Gastroesophageal sphincter (tissue), 4 donors: ENCODE results near the gene MRPL53. TPM values are rescaled to one million over a fixed set of nuclear protein-coding genes. Genes with fewer than 3 reads are reported as not detected.

Source experiments
- ATAC-seq: fragments of 150-250 bp; one replicate; pipeline ENCODE4 v1.9.1; 2016; ENCODE audit warnings: mild to moderate bottlenecking, moderate library complexity
- H3K27ac ChIP-seq, 4 donors: fragments of 200-600 bp; sonication (generic) in 3 of 4; 1 replicate in 3 of 4; 2 replicates in 1 of 4; pipeline ENCODE4 v1.5.1; 2016 to 2019
- H3K27me3 ChIP-seq: fragments of 200-600 bp; sonication (generic); one replicate; pipeline ENCODE4 v1.5.1; 2019
- H3K36me3 ChIP-seq, 2 donors: fragments of 200-600 bp; sonication (generic); one replicate each; pipeline ENCODE4 v1.5.1; 2019; ENCODE audit warnings: control low read depth in 1 of 2
- H3K4me1 ChIP-seq, 3 donors: fragments of 200-600 bp; sonication (generic); 1 replicate in 2 of 3; 2 replicates in 1 of 3; pipeline ENCODE4 v1.5.1; 2016 to 2019; ENCODE audit warnings: control low read depth in 2 of 3
- H3K4me3 ChIP-seq, 2 donors: fragments of 200-600 bp; sonication (generic); one replicate each; pipeline ENCODE4 v1.5.1; 2019; ENCODE audit warnings: mild to moderate bottlenecking in 1 of 2, moderate library complexity in 1 of 2
- H3K9me3 ChIP-seq, 3 donors: fragments of 200-600 bp; sonication (generic); one replicate each; pipeline ENCODE4 v1.5.1; 2017 to 2019; ENCODE audit warnings: control low read depth in 2 of 3
- CTCF ChIP-seq, 4 experiments: fragments of 200-600 bp in 2 of 4; fragments of 450-650 bp in 2 of 4; sonication (generic) in 1 of 4; IDR thresholded peaks; one replicate each; pipeline ENCODE4 v1.5.1; 2017 to 2019; ENCODE audit warnings: antibody characterized with exemption in 4 of 4, mild to moderate bottlenecking in 2 of 4, moderate library complexity in 2 of 4
- EP300 ChIP-seq: sonication (generic); formaldehyde crosslinking; IDR thresholded peaks from one replicate; pipeline ENCODE4 v1.6.1; 2017; ENCODE audit warnings: antibody characterized with exemption, mild to moderate bottlenecking
- POLR2A ChIP-seq, 2 donors: fragments of 450-650 bp; IDR thresholded peaks; one replicate each; pipeline ENCODE4 v1.6.1; 2017; ENCODE audit warnings: antibody characterized with exemption in 2 of 2, mild to moderate bottlenecking in 2 of 2, moderate library complexity in 1 of 2
- POLR2AphosphoS5 ChIP-seq: sonication (generic); formaldehyde crosslinking; IDR thresholded peaks from one replicate; pipeline ENCODE4 v1.6.1; 2017; ENCODE audit warnings: antibody characterized with exemption
- WGBS, 2 donors: methylation state at CpG; one replicate each; pipeline ENCODE4 v1.1.5; 2018; ENCODE audit warnings: low coverage in 1 of 2; 5-methylcytosine and 5-hydroxymethylcytosine counted together
- total RNA-seq, 4 donors: library from RNA; depleted of rRNA; stranded (reverse); fragments of >200 nt; gene quantifications; one replicate each; pipeline ENCODE4 v1.1.0, GENCODE V29; 2016

The MRPL53 gene
- total RNA-seq, 4 donors from 2014 or later: 18.0 to 76.7 (median 30.2) TPM

GRCh38 chr2:74430502-74430901 lies 42.0 kb downstream of the MRPL53 start:
- H3K36me3 ChIP-seq: peaks cover 0 to 72% of the 10 kb centered on the region in 2 donors
- 82 to 87% methylated on average over 2 to 3 of the region's 11 CpGs for WGBS, 2 donors
- H3K4me3 ChIP-seq: no peak overlapping the region
- no peaks in the 10 kb centered on the region for H3K27me3 ChIP-seq
- no peak overlapping the region for H3K27ac ChIP-seq
- no peak for TF ChIP-seq CTCF (IDR thresholded peaks at IDR 0.05)
- no peak for TF ChIP-seq EP300
- TF ChIP-seq POLR2A (IDR thresholded peaks at IDR 0.05): no peak
- no peak for TF ChIP-seq POLR2AphosphoS5
- no peaks in the 10 kb centered on the region for H3K4me1 ChIP-seq
- ATAC-seq: no peak
- no peaks in the 10 kb centered on the region for H3K9me3 ChIP-seq

- ATAC-seq: no peak
Observed at GRCh38 chr2:74429487-74430451, 42.7 kb downstream of the MRPL53 start.

GRCh38 chr2:74428675-74429074 lies 43.8 kb downstream of the MRPL53 start:
- H3K4me1 ChIP-seq: no peaks in the 10 kb centered on the region
- WGBS, 2 donors: 50 to 73% methylated on average over 1 to 3 of the region's 5 CpGs
- no peaks in the 10 kb centered on the region for H3K9me3 ChIP-seq
- TF ChIP-seq POLR2AphosphoS5: no peak
- no peak for TF ChIP-seq EP300
- TF ChIP-seq CTCF (IDR thresholded peaks at IDR 0.05): no peak
- no peak for TF ChIP-seq POLR2A (IDR thresholded peaks at IDR 0.05)
- no peak overlapping the region for H3K4me3 ChIP-seq
- H3K36me3 ChIP-seq: peaks cover 0 to 82% of the 10 kb centered on the region in 2 donors
- H3K27me3 ChIP-seq: no peaks in the 10 kb centered on the region
- no peak overlapping the region for H3K27ac ChIP-seq
- no peak for ATAC-seq

More at GRCh38 chr2:74429487-74430451, 42.7 kb downstream of the MRPL53 start:
- H3K27me3 ChIP-seq: no peaks in the 10 kb centered on the region
- TF ChIP-seq POLR2A (IDR thresholded peaks at IDR 0.05) (no peak), CTCF (IDR thresholded peaks at IDR 0.05) (no peak), EP300 (no peak), POLR2AphosphoS5 (no peak)
- peaks cover 0 to 79% of the 10 kb centered on the region in 2 donors for H3K36me3 ChIP-seq
- H3K4me3 ChIP-seq: no peak overlapping the region
- no peak overlapping the region for H3K27ac ChIP-seq
- H3K9me3 ChIP-seq: no peaks in the 10 kb centered on the region
- no peaks in the 10 kb centered on the region for H3K4me1 ChIP-seq
- WGBS, 2 donors: 90 to 93% methylated on average over 2 to 3 of the region's 18 CpGs

- no CpG with 5 or more reads among the region's 3 CpGs for WGBS, 2 donors
- no peaks in the 10 kb centered on the region for H3K9me3 ChIP-seq
- ATAC-seq: no peak
- peaks cover 0 to 81% of the 10 kb centered on the region in 2 donors for H3K36me3 ChIP-seq
- TF ChIP-seq CTCF (IDR thresholded peaks at IDR 0.05): no peak
- no peak for TF ChIP-seq EP300
- no peak for TF ChIP-seq POLR2A (IDR thresholded peaks at IDR 0.05)
- TF ChIP-seq POLR2AphosphoS5: no peak
- no peak overlapping the region for H3K4me3 ChIP-seq
- H3K27ac ChIP-seq: no peak overlapping the region
- H3K4me1 ChIP-seq: no peaks in the 10 kb centered on the region
- H3K27me3 ChIP-seq: no peaks in the 10 kb centered on the region
Observed at GRCh38 chr2:74427551-74427950, 44.9 kb downstream of the MRPL53 start.
